ENCODE measurements around the gene ZNF483.
"Not testable (repeated sequence)": the region's sequence is repeated elsewhere in the genome, so short reads cannot be mapped to it uniquely, and the experiment has no call there.

Gene ZNF483

DNA sequence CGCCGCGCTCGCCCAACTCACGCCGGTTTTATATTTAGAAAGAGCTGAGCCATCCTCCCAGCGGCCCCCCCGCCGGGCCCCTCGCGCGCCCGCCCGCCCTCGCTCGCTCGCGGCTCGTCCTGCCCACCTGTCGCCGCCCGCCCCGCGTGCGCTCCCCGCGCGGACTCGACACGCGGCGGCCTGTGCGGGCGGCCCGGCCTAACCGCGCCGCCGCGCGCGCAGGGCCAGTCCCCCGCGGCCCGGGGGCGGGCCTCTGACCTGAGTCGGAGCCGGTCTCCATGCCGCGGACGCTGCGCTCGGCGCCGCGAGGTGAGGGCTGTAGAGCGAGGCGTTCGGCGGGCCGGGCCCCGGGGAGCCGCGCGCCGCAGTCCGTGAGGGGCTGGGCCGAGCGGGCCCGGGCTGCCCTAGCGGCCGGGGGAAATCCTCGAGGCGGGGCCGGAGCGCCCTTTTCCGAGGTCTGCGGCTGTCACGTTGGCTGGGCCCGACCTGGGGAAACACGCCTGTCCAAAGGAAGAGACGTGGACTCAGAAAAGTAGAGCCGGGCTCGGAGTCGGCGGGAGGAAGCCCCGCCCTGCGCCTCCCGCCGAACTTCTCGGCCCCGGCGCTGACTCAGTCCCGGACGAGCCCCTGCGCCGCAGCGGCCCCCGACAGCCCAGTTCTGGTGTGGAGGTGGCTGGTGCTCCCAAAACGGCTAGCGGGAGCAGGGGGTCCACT lies 41.0 kb upstream of the ZNF483 start, which contains the start of gene ECPAS:
ECPAS (minus strand) TSS at position 526 of the 714 bp plus-strand sequence. CDS start 11,465 bp downstream, outside the sequence.
- peak within 1 kb of the TSS; percentile 83 for H3K4me3 ChIP-seq (ENCODE audit: low read depth, low read length)
- DNase-seq (ENCODE audit: low read depth), result peak; percentile 59
- 0 out of 2 replicates have a peak, but pooled peaks have one; percentile 1 for TF ChIP-seq CTCF (IDR thresholded peaks at IDR 0.05; ENCODE audit: control insufficient read depth, extremely low read depth, insufficient read depth)

DNA sequence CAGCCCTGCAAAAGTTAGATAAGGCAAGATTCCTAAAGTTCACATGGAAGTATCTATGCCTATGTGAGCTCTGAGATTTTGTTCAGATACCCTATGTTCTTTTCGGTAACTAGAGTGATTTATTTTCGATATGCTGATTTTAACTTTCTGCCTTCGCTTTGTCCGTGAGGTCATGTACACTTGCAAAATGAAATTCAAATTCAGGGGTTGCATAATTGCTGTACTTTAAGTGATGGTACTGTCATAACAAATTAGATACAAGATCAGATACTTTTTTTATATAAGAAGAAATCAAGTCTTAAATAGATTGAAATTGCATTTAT lies 40.4 kb upstream of the ZNF483 start:
- H3K4me3 ChIP-seq (ENCODE audit: low read depth, low read length), result peak overlapping the region; percentile 83
- TF ChIP-seq CTCF (IDR thresholded peaks at IDR 0.05; ENCODE audit: control insufficient read depth, extremely low read depth, insufficient read depth), result no peak
- no peak for DNase-seq (ENCODE audit: low read depth)

DNA sequence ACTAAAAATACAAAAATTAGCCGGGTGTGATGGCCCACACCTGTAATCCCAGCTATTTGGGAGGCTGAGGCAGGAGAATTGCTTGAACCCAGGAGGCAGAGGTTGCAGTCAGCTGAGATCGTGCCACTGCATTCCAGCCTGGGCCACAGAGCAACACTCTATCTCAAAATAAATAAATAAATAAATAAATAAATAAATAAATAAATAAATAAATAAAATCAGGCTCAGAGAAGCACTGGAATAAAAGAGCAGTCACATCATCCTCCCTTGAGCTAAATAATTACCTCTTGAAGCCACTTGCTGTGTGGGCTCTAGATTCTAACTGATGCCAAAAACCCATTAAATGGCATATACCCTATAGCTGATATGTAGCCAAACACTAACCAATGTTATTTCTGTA lies 27.8 kb upstream of the ZNF483 start:
- H3K4me3 ChIP-seq (ENCODE audit: low read depth, low read length); DNase-seq (ENCODE audit: low read depth): not testable (repeated sequence)

GRCh38 chr9:111501005-111501562 lies 23.9 kb upstream of the ZNF483 start:
- TF ChIP-seq CTCF (IDR thresholded peaks at IDR 0.05; ENCODE audit: control insufficient read depth, extremely low read depth, insufficient read depth), result no peak
- DNase-seq (ENCODE audit: low read depth), result no peak
- H3K4me3 ChIP-seq (ENCODE audit: low read depth, low read length), result no peak overlapping the region

GRCh38 chr9:111501648-111502047 lies 23.3 kb upstream of the ZNF483 start:
- no peak overlapping the region for H3K4me3 ChIP-seq (ENCODE audit: low read depth, low read length)
- TF ChIP-seq CTCF (IDR thresholded peaks at IDR 0.05; ENCODE audit: control insufficient read depth, extremely low read depth, insufficient read depth), result no peak
- DNase-seq (ENCODE audit: low read depth), result no peak

DNA sequence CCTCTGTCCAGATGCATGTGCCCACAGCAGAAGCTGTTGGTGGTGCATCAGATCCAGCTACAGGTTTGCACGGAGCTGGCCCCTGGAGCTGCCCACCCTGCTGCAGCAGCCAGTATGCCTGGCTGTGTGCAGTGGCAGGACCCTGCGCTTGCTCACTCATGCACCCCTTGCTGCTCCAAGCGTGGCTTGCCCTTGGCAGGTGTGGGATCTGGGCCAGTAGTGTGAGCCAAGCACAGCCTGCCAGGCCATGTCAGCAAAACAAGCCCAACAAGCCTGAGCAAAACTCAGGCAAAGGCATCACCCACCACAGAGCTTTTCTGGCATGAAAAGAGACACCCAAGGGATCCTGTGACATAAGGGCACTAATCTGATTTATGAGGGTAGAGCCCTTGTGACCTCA lies 22.5 kb upstream of the ZNF483 start:
- H3K4me3 ChIP-seq (ENCODE audit: low read depth, low read length), result no peak overlapping the region
- DNase-seq (ENCODE audit: low read depth), result no peak
- TF ChIP-seq CTCF (IDR thresholded peaks at IDR 0.05; ENCODE audit: control insufficient read depth, extremely low read depth, insufficient read depth), result no peak

- not testable (repeated sequence) for H3K4me3 ChIP-seq (ENCODE audit: low read depth, low read length); DNase-seq (ENCODE audit: low read depth)
Measured at GRCh38 chr9:111511581-111511980, 13.4 kb upstream of the ZNF483 start.

DNA sequence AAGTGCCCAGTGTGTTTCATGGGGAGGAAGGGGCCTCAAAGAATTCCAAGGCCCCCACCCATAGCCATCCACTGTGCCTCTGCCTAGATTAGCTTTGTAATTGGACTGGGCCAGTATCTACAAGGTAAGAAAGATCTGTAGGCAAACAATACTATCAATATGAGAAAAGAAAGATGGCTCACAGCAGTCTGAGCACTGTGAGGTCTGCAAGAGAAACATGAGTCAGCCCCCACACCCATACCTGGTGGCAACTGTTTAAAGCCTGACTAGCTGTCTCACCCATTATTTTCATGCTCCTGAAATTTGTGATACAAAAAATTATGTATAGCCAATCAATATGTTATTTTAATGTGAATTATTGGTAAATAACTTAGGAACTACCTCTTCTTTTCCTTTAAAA lies 10.0 kb upstream of the ZNF483 start:
- TF ChIP-seq CTCF (IDR thresholded peaks at IDR 0.05; ENCODE audit: control insufficient read depth, extremely low read depth, insufficient read depth), result no peak
- no peak for DNase-seq (ENCODE audit: low read depth)
- H3K4me3 ChIP-seq (ENCODE audit: low read depth, low read length), result no peak overlapping the region

Measured in LNCaP clone FGC (cell line).